Measurements from ENCODE around the gene PLD4.
"Not testable (repeated sequence)": the region's sequence is repeated elsewhere in the genome, so short reads cannot be mapped to it uniquely, and the experiment has no call there.

The PLD4 gene

GRCh38 chr14:104898870-104899510, 25.7 kb upstream of the PLD4 start:
- DNase-seq: no peak

DNA sequence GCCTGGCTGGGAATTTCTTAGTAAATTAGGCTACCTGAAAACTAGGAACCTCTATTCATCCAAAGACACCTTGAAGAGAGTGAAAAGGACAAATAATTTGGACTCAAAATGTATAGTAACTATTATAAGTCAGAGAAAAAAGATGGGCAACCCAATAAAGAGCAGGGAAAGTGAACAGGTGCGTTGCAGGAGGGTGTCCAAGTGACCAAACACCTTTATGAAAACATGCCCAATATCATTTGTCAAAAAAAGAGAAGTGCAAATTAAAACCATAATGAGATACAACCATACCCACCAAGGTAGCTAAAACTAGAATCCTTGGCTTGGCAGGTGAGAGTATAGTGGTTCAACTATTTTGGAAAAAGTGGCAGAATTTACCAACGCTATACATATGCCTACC, 24.9 kb upstream of the PLD4 start:
- no peak for DNase-seq

GRCh38 chr14:104900639-104901512, 23.8 kb upstream of the PLD4 start:
- no peak for DNase-seq

DNA sequence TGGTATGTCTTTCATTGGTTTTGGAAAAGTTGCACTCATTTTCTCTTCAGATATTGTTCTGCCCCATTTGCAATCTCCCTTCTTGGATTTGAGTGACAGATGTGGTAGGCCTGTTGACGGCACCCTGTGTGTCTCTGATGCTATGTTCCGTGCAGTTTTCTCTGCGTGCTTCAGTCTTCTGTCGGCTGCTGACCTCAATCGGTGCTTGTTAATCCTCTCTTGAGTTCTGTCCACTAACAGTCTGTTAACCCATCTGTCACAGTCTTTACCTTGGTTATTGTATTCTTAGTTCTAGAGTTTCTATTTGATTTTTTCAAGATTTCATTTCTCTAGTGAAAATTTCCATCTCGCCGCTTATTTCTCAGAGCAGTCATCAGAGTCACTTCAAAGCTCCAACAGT, 20.7 kb upstream of the PLD4 start:
- DNase-seq: no peak

DNA sequence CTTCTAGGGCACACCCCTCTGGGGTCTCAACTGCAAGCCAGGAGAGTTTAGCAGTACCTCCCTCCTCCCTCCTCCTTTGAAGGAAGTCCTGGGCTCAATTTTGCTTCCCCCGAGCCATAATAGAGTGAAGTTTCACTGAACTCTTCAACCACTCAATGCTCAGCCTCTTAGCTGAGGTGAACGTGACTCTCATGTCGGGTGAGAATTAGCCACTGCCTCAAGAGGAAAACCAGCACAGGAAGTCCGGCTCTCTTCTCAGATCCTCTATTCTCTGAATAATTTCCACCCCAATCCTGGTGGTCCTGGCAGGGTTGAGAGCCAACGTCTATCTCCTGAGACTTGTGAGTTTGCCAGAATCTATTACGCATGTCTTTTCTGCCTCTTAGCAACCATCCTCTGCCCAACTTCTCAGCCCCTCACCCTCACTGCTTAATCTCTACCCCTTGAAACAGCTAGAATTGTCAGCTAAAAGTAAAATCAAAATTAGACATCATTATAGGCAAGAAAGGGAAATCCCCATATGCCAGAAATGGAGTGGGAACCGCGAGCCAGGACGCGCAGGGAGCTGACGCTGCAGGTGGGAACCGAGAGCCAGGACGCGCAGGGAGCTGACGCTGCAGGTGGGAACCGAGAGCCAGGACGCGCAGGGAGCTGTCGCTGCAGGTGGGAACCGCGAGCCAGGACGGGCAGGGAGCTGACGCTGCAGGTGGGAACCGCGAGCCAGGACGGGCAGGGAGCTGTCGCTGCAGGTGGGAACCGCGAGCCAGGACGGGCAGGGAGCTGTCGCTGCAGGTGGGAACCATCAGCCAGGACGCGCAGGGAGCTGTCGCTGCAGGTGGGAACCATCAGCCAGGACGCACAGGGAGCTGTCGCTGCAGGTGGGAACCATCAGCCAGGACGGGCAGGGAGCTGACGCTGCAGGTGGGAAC, 19.8 kb upstream of the PLD4 start:
- DNase-seq: not testable (repeated sequence)

DNA sequence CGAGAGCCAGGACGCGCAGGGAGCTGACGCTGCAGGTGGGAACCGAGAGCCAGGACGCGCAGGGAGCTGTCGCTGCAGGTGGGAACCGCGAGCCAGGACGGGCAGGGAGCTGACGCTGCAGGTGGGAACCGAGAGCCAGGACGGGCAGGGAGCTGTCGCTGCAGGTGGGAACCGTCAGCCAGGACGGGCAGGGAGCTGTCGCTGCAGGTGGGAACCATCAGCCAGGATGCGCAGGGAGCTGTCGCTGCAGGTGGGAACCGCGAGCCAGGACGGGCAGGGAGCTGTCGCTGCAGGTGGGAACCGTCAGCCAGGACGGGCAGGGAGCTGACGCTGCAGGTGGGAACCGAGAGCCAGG, 19.1 kb upstream of the PLD4 start:
- not testable (repeated sequence) for DNase-seq

DNA sequence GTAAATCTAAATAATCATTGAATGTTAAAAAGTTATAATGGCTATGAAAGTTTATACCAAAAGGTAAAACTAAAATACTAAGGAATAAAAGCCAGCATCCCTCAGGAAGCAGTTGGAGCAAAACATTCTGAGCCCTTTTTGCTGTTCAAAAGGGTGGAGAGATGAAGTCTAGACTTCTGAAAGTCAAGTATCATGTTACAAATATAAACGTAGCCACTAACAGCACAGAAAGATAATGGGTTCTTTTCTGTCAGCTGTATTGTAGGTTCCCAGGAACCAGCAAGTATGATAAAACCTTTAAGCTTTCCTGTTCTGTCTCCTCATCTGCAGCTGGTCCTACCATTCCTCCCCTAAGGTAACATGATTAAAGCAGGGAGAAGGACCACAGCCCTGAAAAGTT, 16.4 kb upstream of the PLD4 start:
- no peak for DNase-seq

DNA sequence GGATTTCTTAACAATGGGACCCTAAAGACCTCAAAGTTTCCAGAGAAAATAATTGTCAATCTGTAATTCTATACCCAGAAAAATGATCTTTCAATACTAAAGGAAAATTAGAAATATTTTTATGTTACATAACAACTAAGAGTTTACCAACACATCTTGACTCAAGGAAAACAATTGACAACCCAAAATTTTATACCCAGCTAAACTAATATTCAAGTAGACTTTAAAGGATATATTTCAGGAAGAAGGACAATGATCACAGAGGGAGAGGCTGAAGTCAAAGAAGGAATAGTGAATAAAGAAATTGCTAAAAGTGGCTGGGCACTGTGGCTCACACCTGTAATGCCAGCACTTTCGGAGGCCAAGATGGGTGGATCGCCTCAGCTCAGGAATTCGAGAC, 12.6 kb upstream of the PLD4 start:
- DNase-seq: no peak

DNA sequence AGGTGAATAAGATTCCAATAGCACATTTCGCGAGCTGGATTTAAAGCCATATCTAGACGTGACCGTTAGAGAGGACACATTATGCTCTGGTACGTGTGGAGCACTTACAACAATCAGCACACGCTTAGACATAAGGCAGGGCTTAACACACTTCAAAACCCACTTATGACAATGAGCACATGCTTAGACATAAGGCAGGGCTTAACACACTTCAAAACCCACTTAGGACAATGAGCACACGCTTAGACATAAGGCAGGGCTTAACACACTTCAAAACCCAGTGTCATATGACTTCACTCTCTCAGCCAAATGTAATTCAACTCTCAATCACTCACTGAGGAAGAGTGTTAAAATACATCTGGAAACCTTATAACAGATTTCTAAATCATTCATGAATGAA, 11.2 kb upstream of the PLD4 start:
- DNase-seq: no peak

GRCh38 chr14:104917116-104917515, 7.6 kb upstream of the PLD4 start:
- DNase-seq: no peak

- no peak for DNase-seq
Measured at GRCh38 chr14:104917993-104918392, 6.7 kb upstream of the PLD4 start.

- not testable (repeated sequence) for DNase-seq
Measured at GRCh38 chr14:104919152-104919992, 5.3 kb upstream of the PLD4 start.

DNA sequence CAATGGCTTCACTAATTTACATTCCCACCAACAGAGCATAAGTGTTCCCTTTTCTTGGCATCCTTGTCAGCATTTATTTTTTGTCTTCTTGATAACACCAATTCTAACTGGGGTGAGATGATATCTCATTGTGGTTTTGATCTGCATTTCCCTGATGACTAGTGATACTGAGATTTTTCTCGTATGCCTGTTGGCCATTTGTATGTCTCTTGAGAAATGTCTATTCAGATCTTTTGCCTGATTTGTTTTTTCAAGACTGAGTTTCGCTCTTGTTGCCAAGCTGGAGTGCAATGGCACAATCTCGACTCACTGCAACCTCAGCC, 4.7 kb upstream of the PLD4 start:
- no peak for DNase-seq

DNA sequence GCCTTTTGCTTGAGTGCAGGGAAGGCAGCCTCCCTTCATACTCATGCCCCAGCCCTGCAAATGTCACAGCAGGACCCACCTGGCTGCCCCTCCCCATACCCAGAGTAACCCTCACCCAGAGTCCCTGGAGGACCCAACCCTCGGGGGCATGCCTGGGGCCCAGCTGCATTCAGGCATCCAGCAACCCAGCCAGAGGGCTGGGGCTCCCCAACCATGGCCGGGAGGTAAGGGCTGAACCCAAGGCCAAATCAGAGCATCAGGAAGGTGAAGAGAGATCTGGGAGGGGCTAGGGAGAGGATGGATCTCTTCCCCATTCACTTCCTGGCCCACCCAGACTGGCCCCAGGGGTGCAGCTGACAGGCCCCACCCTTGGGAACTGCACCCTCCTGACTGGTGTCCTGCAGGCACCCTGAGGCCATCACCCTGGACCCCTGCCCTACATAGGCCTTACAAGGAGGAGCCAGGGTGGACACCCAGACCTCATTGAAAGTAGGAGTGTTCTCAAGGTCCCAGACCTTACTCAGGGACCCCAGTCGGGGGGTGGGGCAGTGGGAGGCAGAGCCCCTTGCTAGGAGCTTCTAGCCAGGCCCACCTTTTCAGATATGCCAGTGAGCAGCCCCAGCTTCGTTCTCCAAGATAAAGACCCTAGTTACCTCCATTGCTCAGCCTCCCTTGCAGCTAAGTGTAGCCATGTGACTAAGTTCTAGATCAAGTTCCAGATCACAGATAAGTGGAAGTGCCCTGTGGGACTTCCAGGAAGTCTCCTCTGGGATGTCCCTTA, 849 bp upstream of the PLD4 start:
- no peak for DNase-seq

DNA sequence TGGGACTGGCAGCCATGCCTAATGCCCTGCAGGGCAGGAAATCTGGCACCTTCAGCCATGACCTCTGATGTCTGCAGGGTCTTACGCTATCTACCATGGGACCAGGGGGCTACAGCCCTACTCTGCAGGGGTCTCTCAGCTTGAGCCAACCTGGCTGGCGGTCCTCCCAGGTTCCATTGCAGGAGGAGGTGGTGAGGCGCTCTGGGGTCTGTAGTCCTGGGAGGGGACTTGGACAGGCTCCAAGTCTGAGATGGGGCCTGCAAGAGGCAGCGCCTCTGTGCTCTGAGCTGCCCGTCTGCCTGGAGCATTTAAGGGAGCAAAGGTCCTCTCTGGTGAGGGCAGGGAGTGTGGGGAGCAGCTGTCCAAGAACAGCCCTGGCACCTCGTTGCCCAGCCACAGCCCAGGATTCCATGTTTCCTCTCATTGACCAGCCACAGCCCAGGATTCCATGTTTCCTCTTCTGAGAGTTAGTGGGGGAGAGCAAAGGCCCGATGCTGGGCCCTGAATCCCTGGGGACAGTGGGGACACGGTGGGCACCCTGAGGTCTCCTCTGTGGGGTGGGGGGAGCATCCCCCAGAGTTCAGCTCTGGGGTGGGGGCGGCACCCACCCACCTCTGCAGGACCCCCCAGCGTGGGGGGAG, 655 bp downstream of the PLD4 start:
- no peak for DNase-seq

- DNase-seq: no peak
Measured at GRCh38 chr14:104925855-104926609, 1.4 kb downstream of the PLD4 start.

DNA sequence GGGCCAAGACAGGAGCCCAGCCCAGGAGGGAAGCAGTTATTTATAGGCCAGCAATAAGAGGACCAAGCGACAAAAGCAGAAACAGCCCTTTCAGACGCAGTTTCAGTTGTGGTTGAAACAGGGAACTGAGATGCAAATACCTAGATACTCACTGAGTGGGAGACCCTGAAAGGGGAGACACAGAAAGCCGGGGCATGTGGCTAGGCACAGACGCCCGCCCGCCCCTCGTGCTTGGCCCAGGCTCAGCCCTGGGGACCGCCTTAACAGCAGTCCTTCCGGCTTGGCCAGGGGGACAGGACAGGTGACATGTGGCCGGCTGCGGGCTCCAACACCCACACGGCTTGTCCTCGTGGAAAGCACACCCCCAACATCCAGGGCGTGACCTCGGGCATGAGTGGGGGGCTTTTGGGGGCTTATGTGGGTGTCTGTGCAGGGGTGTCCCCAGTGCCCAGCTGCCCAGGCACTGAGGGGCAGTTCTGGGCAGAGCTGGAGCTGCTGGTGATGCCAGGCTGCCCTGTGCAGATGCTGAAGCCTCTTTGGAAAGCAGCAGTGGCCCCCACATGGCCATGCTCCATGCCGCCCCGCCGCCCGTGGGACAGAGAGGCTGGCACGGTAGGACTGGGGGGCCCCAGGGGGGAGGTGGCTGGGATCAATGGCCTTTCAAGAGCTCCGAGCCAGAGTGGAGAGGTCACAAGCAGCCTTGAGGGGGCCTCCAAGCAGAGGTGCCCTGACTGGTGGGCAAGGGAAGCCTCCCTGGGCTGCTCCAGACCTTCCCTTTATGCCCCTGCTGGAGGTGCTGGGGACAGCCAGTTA, 2.1 kb downstream of the PLD4 start:
- peak in 1 of 5 experiments; percentile 11 for DNase-seq

DNA sequence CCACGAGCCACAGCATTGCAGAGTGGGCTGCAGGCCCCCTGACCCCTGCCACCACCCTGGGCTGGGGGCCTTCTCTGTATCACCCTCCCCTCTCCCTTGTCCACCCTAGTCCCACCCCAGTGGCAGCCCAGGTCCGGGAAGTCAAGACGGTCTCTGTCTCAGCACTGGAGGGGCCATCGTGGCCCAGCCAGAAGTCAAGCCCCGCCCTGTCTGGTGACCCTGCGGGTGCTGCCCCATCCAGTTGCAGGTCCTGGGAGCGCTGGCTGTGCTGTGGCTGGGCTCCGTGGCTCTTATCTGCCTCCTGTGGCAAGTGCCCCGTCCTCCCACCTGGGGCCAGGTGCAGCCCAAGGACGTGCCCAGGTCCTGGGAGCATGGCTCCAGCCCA, 2.7 kb downstream of the PLD4 start:
- no peak for DNase-seq

GRCh38 chr14:104927901-104928300, 3.2 kb downstream of the PLD4 start:
- DNase-seq: no peak

All from T-helper 2 cell (primary cell).